Kidney tubule cell (primary cell): ENCODE measurements around the gene CFAP97.

Source experiments
- DNase-seq: peaks from one replicate; pipeline ENCODE4 v3.0.0-alpha.2; 2018; ENCODE audit warnings: low spot score

The CFAP97 gene

GRCh38 chr4:185196437-185196836 is 7.4 kb downstream of the CFAP97 start:
- peak; percentile 21 for DNase-seq

GRCh38 chr4:185194924-185195888 is 8.6 kb downstream of the CFAP97 start:
- DNase-seq: no peak

- DNase-seq: no peak
Measured at GRCh38 chr4:185192059-185192458, 11.7 kb downstream of the CFAP97 start.

GRCh38 chr4:185190306-185190856 is 13.4 kb downstream of the CFAP97 start:
- no peak for DNase-seq

GRCh38 chr4:185189606-185190305 is 14.0 kb downstream of the CFAP97 start:
- DNase-seq: no peak

GRCh38 chr4:185186769-185187168 is 17.0 kb downstream of the CFAP97 start:
- DNase-seq: no peak

GRCh38 chr4:185183622-185184281 is 20.0 kb downstream of the CFAP97 start:
- DNase-seq: peak; percentile 84

- DNase-seq: no peak
Measured at GRCh38 chr4:185182239-185182638, 21.6 kb downstream of the CFAP97 start.

- no peak for DNase-seq
Measured at GRCh38 chr4:185179488-185179887, 24.3 kb downstream of the CFAP97 start.

GRCh38 chr4:185171373-185172071 is 32.3 kb downstream of the CFAP97 start:
- peak; percentile 34 for DNase-seq

- no peak for DNase-seq
Measured at GRCh38 chr4:185167234-185167633, 36.6 kb downstream of the CFAP97 start.

- DNase-seq: no peak
Measured at GRCh38 chr4:185165605-185166063, 38.2 kb downstream of the CFAP97 start.

- no peak for DNase-seq
Measured at GRCh38 chr4:185151296-185151695, 52.5 kb downstream of the CFAP97 start.

GRCh38 chr4:185149392-185149791 is 54.4 kb downstream of the CFAP97 start:
- no peak for DNase-seq

- DNase-seq: peak; percentile 63
Measured at GRCh38 chr4:185145572-185145971, 58.2 kb downstream of the CFAP97 start.

GRCh38 chr4:185144601-185145240 is 59.1 kb downstream of the CFAP97 start:
- no peak for DNase-seq

- peak; percentile 50 for DNase-seq
Measured at GRCh38 chr4:185143601-185143969, 60.2 kb downstream of the CFAP97 start.

GRCh38 chr4:185142912-185143600 is 60.7 kb downstream of the CFAP97 start, which contains the start of gene SLC25A4:
SLC25A4 (plus strand) TSS chr4:185143266; CDS start chr4:185143373, 107 bp downstream.
- DNase-seq: peak; percentile 89

- no peak for DNase-seq
Measured at GRCh38 chr4:185142564-185142911, 61.3 kb downstream of the CFAP97 start.

- DNase-seq: no peak
Measured at GRCh38 chr4:185141777-185142176, 62.0 kb downstream of the CFAP97 start.
